22Rv1 (cell line): ENCODE results near the gene RARA.

ENCODE experiments used
- CTCF ChIP-seq: fragments of 450-650 bp; IDR thresholded peaks from 2 replicates; pipeline ENCODE4 v1.5.1; 2017; ENCODE audit warnings: mild to moderate bottlenecking
- ZFX ChIP-seq: fragments of 450-650 bp; IDR thresholded peaks from 2 replicates; pipeline ENCODE4 v1.6.1; 2017; ENCODE audit warnings: antibody characterized with exemption, borderline replicate concordance

- peak; percentile 43 for TF ChIP-seq CTCF
- TF ChIP-seq ZFX, result no peak
Measured at GRCh38 chr17:40290629-40291280, 18.2 kb upstream of the RARA start.
